Esophagus muscularis mucosa (tissue), 4 donors: ENCODE data around the gene KRTAP5-3. TPM values are rescaled to one million over a fixed set of nuclear protein-coding genes. Genes with fewer than 3 reads are reported as not detected.

Source experiments
- DNase-seq: peaks from one replicate; pipeline ENCODE4 v3.0.0-alpha.2; 2017; ENCODE audit errors: extremely low spot score
- H3K27ac ChIP-seq, 4 donors: fragments of 200-600 bp; sonication (generic); replicated peaks in 1 of 4; 1 replicate in 3 of 4; 2 replicates in 1 of 4; pipeline ENCODE4 v1.5.1; 2016 to 2019; ENCODE audit warnings: mild to moderate bottlenecking in 1 of 4
- H3K27me3 ChIP-seq, 4 donors: fragments of 200-600 bp; sonication (generic); one replicate each; pipeline versions ENCODE4 v1.5.1 to v1.6.0; 2016 to 2019
- H3K36me3 ChIP-seq, 4 donors: fragments of 200-600 bp; sonication (generic); one replicate each; pipeline ENCODE4 v1.5.1; 2016 to 2019
- H3K4me1 ChIP-seq, 4 donors: fragments of 200-600 bp; sonication (generic); one replicate each; pipeline ENCODE4 v1.5.1; 2016 to 2019
- H3K4me3 ChIP-seq, 4 donors: fragments of 200-600 bp; sonication (generic); 1 replicate in 2 of 4; 2 replicates in 2 of 4; pipeline ENCODE4 v1.5.1; 2016 to 2019; ENCODE audit warnings: mild to moderate bottlenecking in 4 of 4, moderate library complexity in 1 of 4
- H3K9me3 ChIP-seq, 4 donors: fragments of 200-600 bp; sonication (generic); 1 replicate in 3 of 4; 2 replicates in 1 of 4; pipeline ENCODE4 v1.5.1; 2016 to 2019
- EP300 ChIP-seq: sonication (generic); formaldehyde crosslinking; IDR thresholded peaks from one replicate; pipeline ENCODE4 v1.6.1; 2017; ENCODE audit warnings: antibody characterized with exemption
- POLR2A ChIP-seq: fragments of 450-650 bp; IDR thresholded peaks from one replicate; pipeline ENCODE4 v1.6.1; 2017; ENCODE audit warnings: antibody characterized with exemption, moderate library complexity, mild to moderate bottlenecking, low read depth
- POLR2AphosphoS5 ChIP-seq, 2 donors: sonication (generic); formaldehyde crosslinking; IDR thresholded peaks; one replicate each; pipeline ENCODE4 v1.6.1; 2017; ENCODE audit warnings: antibody characterized with exemption in 2 of 2
- WGBS: methylation state at CpG from one replicate; pipeline ENCODE4 v1.1.5; 2018; 5-methylcytosine and 5-hydroxymethylcytosine counted together
- intact Hi-C: fragments of 100-400 bp; cut with DNase I; formaldehyde crosslinking; loops from one replicate; pipeline ENCODE4 v1.15.1; 2023
- total RNA-seq, 4 donors: library from RNA; depleted of rRNA; stranded (reverse); fragments of >200 nt; gene quantifications; one replicate each; pipeline versions ENCODE4 v1.1.0 to v1.2.1, GENCODE V29; 2016
- TF ChIP-seq, protein P1 (sequence below), 3 experiments: fragments of 200-600 bp in 2 of 3; fragments of 450-650 bp in 1 of 3; sonication (generic) in 2 of 3; IDR thresholded peaks; one replicate each; pipeline ENCODE4 v1.5.1; 2017 to 2019; ENCODE audit warnings: antibody characterized with exemption in 3 of 3, mild to moderate bottlenecking in 2 of 3, moderate library complexity in 1 of 3

The KRTAP5-3 gene
- total RNA-seq, 4 donors from 2014 or later = not detected

DNA sequence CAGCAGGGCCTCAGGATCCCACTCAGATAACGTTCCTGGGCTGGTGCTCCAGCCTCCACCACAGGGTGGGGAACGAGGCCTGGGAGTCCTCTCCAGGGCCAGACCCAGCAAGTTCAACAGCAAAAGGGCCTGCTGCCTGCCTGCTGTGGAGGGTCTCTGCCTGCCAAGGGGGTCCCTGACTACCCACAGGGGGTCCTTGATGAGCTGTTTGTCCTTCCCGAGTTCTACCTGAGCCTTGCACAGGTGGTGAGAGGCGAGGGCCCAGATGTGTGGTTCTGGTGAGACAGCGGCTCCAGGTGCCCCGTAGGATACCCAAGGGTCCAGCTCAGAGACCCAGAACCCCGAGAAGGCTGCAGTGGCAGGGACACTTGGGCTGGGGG lies 40.6 kb downstream of the KRTAP5-3 start:
- peaks cover 51 to 93% (median 68%) of the 10 kb centered on the region in 4 donors for H3K4me1 ChIP-seq
- DNase-seq = no peak
- no peak for TF ChIP-seq EP300
- TF ChIP-seq, protein P1, sequence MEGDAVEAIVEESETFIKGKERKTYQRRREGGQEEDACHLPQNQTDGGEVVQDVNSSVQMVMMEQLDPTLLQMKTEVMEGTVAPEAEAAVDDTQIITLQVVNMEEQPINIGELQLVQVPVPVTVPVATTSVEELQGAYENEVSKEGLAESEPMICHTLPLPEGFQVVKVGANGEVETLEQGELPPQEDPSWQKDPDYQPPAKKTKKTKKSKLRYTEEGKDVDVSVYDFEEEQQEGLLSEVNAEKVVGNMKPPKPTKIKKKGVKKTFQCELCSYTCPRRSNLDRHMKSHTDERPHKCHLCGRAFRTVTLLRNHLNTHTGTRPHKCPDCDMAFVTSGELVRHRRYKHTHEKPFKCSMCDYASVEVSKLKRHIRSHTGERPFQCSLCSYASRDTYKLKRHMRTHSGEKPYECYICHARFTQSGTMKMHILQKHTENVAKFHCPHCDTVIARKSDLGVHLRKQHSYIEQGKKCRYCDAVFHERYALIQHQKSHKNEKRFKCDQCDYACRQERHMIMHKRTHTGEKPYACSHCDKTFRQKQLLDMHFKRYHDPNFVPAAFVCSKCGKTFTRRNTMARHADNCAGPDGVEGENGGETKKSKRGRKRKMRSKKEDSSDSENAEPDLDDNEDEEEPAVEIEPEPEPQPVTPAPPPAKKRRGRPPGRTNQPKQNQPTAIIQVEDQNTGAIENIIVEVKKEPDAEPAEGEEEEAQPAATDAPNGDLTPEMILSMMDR (IDR thresholded peaks at IDR 0.05) = no peak
- TF ChIP-seq POLR2AphosphoS5 (IDR thresholded peaks at IDR 0.05) = no peak
- TF ChIP-seq POLR2A = no peak
- intact Hi-C loops = no loop called here
- peaks cover 0 to 10% (median 0%) of the 10 kb centered on the region in 4 donors for H3K27me3 ChIP-seq
- H3K4me3 ChIP-seq = no peak overlapping the region
- peaks cover 0 to 28% (median 14%) of the 10 kb centered on the region in 4 donors for H3K36me3 ChIP-seq
- no peaks in the 10 kb centered on the region for H3K9me3 ChIP-seq
- peak overlapping the region in 3 of 4 donors; percentile 18 to 82 (median 22) for H3K27ac ChIP-seq
- WGBS = 10% methylated on average over 2 of the region's 7 CpGs

DNA sequence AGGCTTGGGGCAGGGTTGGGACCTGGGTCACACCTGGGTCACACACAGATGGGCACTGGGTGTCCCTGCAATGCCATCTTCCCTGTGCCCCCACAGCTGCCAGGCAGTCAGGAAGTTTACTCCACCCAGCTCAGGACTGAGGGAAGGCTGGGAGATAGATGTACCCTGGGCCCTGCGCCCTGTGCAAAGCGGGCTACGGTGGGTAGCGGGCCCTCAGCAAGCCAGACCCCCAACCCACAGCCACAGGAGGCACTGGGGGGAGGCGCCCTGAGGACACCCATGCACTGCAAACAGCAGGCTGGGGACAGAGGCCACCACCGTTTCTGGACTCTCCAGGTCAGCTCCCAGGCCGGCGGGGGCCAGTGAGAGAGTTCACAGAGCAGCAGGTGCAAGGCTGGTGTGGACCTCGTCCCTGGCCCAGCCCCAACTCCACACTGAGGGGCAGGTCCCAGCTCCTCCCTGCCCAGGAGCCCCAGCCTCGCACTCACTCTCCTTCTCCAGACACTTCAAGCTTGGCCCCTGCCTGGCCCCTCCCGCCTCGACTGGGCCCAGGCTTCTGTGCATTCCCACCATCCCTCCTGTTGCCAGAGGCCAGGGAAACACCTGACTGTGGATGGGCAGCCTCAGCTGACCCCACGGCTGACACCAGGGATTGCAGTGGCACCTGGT lies 41.1 kb downstream of the KRTAP5-3 start:
- intact Hi-C loops = no loop called here

DNA sequence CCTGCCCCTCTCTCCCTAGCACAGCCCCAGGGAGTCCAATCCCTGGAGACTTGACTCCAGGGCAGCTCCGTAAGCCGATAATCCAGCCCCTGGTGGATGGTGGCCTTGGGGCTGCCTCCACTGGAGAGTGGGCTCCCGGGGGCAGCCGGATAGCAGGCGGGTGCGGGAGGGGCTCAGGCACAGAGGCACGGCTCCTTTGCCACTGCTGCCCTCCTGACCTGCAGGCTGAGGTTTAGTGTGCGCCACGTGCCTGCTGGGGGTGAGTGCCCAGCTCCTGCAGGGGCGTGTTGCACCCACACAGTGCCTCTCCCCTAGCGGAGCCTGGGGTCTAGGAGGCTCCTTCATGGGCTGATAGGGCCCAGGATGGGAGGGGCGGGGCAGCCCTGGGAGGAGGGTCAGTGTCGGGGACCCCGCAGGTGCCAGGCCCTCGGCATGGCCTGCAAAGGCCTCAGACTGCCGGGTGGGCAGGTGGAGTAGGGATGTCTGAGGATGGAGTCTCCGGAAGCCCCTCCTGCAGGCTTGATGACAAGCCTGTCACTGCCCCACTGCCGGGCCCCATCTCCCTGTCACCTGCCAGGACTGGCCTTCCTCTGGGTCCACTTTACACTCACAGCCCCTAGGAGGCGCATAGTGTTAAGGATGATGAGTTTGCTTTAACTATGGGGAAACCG lies 41.7 kb downstream of the KRTAP5-3 start:
- peak overlapping the region in 1 of 4 donors; percentile 82 for H3K27ac ChIP-seq
- peaks cover 49 to 90% (median 62%) of the 10 kb centered on the region in 4 donors for H3K4me1 ChIP-seq
- TF ChIP-seq POLR2A (no peak), POLR2AphosphoS5 (IDR thresholded peaks at IDR 0.05) (no peak)
- H3K9me3 ChIP-seq = no peaks in the 10 kb centered on the region
- H3K36me3 ChIP-seq = peaks cover 0 to 38% (median 24%) of the 10 kb centered on the region in 4 donors
- intact Hi-C loops = no loop called here
- WGBS = 77% methylated on average over 6 of the region's 20 CpGs
- no peak overlapping the region for H3K4me3 ChIP-seq
- peaks cover 0 to 5% (median 0%) of the 10 kb centered on the region in 4 donors for H3K27me3 ChIP-seq
- no peak for DNase-seq

More for the DNA sequence above, 41.1 kb downstream of the KRTAP5-3 start:
- H3K4me1 ChIP-seq = peaks cover 49 to 91% (median 63%) of the 10 kb centered on the region in 4 donors
- 66% methylated on average over 11 of the region's 13 CpGs for WGBS
- H3K36me3 ChIP-seq = peaks cover 0 to 31% (median 18%) of the 10 kb centered on the region in 4 donors
- TF ChIP-seq, protein P1 (IDR thresholded peaks at IDR 0.05) = no peak
- peak in 1 of 2 donors; percentile 44 for TF ChIP-seq POLR2AphosphoS5 (IDR thresholded peaks at IDR 0.05)
- no peak overlapping the region for H3K4me3 ChIP-seq
- H3K27ac ChIP-seq = peak overlapping the region in 3 of 4 donors; percentile 18 to 82 (median 22)
- peaks cover 0 to 5% (median 0%) of the 10 kb centered on the region in 4 donors for H3K27me3 ChIP-seq
- DNase-seq = no peak
- H3K9me3 ChIP-seq = no peaks in the 10 kb centered on the region

DNA sequence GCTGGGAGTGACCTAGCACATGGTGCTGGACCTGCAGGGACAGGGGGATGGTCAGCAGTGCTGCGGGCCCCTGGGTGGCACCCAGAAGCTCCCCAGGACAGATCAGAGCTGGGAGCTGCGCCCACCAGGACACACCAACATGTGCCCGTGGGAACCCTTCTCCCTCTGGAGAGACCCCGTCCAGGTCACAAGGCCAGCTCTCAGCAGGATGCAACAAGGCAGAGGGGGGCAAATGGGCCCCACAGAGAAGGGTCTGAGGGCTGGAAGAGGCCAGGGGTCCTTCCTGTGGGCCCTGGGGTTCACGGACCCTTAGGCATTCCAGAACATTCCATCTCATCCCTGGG lies 42.4 kb downstream of the KRTAP5-3 start:
- Histone ChIP-seq H3K27me3 (no peaks in the 10 kb centered on the region), H3K27ac (peak overlapping the region in 2 of 4 donors; percentile 51 to 82), H3K36me3 (peaks cover 0 to 44% (median 28%) of the 10 kb centered on the region in 4 donors), H3K9me3 (no peaks in the 10 kb centered on the region), H3K4me1 (peaks cover 44 to 84% (median 56%) of the 10 kb centered on the region in 4 donors), H3K4me3 (no peak overlapping the region)
- WGBS = 40% methylated on average over 1 of the region's 5 CpGs
- TF ChIP-seq, protein P1 (IDR thresholded peaks at IDR 0.05) = no peak
- TF ChIP-seq POLR2AphosphoS5 (IDR thresholded peaks at IDR 0.05) (no peak), POLR2A (no peak), EP300 (no peak)
- no peak for DNase-seq
- intact Hi-C loops = no loop called here

DNA sequence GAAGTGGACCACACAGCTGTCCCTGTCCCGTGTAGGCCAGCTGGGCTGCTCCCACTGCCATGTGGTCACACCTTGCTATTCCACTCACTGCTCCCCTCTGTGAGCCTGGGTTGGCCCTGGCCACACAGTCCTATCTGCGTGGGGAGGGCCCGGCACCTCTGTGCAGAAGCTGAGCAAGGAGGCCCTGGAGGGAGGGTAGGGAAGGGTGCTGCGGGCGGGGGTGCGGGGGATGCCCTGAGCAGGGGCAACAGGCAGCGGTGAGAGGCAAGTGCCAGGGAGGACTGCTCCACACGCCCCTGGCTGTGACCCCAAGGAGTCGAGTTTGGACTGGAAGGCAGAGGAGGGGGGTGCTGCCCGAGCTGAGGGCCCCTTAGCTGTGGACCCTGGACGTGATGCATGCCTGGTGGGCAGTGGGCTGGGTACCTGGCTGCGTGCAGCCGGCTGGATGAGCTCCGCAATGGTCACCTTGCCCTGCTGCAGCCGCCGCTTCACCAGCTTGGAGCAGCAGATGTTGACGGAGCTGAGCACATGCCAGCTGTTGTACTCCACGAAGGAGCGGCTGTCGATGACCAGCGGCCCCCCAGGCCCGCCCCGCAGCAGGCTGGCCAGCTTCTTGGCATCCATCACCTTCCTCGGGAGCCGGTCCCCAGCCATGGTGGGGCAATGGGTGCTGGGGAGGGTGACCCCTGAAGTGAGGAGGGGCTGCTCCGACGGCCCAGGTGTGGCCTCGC lies 42.9 kb downstream of the KRTAP5-3 start:
- H3K27me3 ChIP-seq = no peaks in the 10 kb centered on the region
- WGBS = 94% methylated on average over 6 of the region's 28 CpGs
- DNase-seq = no peak
- H3K4me1 ChIP-seq = peaks cover 41 to 82% (median 52%) of the 10 kb centered on the region in 4 donors
- peak overlapping the region; percentile 51 to 82 (median 61) for H3K27ac ChIP-seq
- TF ChIP-seq POLR2A (no peak), POLR2AphosphoS5 (IDR thresholded peaks at IDR 0.05) (no peak), EP300 (no peak)
- TF ChIP-seq, protein P1 (IDR thresholded peaks at IDR 0.05) = no peak
- H3K36me3 ChIP-seq = peaks cover 0 to 50% (median 31%) of the 10 kb centered on the region in 4 donors
- H3K9me3 ChIP-seq = no peaks in the 10 kb centered on the region
- intact Hi-C loops = no loop called here
- no peak overlapping the region for H3K4me3 ChIP-seq
